Measurements from ENCODE around the gene SNAPC5. TPM values are rescaled to one million over a fixed set of nuclear protein-coding genes. Genes with fewer than 3 reads are reported as not detected.
"Not testable (repeated sequence)": the region's sequence is repeated elsewhere in the genome, so short reads cannot be mapped to it uniquely, and the experiment has no call there.

SNAPC5 gene
- total RNA-seq, 2 donors from 2014 or later, result 23.6 to 27.0 TPM

GRCh38 chr15:66505818-66506217 is 8.3 kb upstream of the SNAPC5 start:
- Histone ChIP-seq H3K27me3 (replicated peaks; ENCODE audit: insufficient read depth) (no peaks in the 10 kb centered on the region), H3K36me3 (peaks cover 6 to 8% of the 10 kb centered on the region in 2 donors), H3K9me3 (no peaks in the 10 kb centered on the region), H3K27ac (no peak overlapping the region), H3K4me3 (peak overlapping the region in 1 of 2 donors; percentile 90), H3K4me1 (replicated peaks) (peaks cover 4% of the 10 kb centered on the region)
- WGBS, result 35% methylated on average over 4 of the region's 4 CpGs
- intact Hi-C loops (cut with DNase I), result loop anchor here (10.0 kb wide), 1 partner anchor 199 kb away; the partner anchor contains the start of gene SMAD6
- DNase-seq (ENCODE audit: low spot score), result no peak
- TF ChIP-seq CTCF (IDR thresholded peaks at IDR 0.05) (no peak), POLR2A (IDR thresholded peaks at IDR 0.05) (no peak), POLR2AphosphoS5 (IDR thresholded peaks at IDR 0.05) (no peak)

GRCh38 chr15:66505430-66505811 is 7.9 kb upstream of the SNAPC5 start:
- peaks cover 4% of the 10 kb centered on the region for H3K4me1 ChIP-seq (replicated peaks)
- H3K9me3 ChIP-seq, result no peaks in the 10 kb centered on the region
- no peak for DNase-seq (ENCODE audit: low spot score)
- no peaks in the 10 kb centered on the region for H3K27me3 ChIP-seq (replicated peaks; ENCODE audit: insufficient read depth)
- WGBS, result 0% methylated on average over 13 of the region's 13 CpGs
- TF ChIP-seq POLR2AphosphoS5 (IDR thresholded peaks at IDR 0.05), result no peak
- TF ChIP-seq CTCF (IDR thresholded peaks at IDR 0.05), result no peak
- TF ChIP-seq POLR2A (IDR thresholded peaks at IDR 0.05), result no peak
- H3K36me3 ChIP-seq, result peaks cover 9 to 12% of the 10 kb centered on the region in 2 donors
- intact Hi-C loops (cut with DNase I), result loop anchor here (10.0 kb wide), 1 partner anchor 199 kb away; the partner anchor contains the start of gene SMAD6
- H3K27ac ChIP-seq, result peak overlapping the region; percentile 78 to 95
- peak overlapping the region; percentile 75 to 90 for H3K4me3 ChIP-seq

DNA sequence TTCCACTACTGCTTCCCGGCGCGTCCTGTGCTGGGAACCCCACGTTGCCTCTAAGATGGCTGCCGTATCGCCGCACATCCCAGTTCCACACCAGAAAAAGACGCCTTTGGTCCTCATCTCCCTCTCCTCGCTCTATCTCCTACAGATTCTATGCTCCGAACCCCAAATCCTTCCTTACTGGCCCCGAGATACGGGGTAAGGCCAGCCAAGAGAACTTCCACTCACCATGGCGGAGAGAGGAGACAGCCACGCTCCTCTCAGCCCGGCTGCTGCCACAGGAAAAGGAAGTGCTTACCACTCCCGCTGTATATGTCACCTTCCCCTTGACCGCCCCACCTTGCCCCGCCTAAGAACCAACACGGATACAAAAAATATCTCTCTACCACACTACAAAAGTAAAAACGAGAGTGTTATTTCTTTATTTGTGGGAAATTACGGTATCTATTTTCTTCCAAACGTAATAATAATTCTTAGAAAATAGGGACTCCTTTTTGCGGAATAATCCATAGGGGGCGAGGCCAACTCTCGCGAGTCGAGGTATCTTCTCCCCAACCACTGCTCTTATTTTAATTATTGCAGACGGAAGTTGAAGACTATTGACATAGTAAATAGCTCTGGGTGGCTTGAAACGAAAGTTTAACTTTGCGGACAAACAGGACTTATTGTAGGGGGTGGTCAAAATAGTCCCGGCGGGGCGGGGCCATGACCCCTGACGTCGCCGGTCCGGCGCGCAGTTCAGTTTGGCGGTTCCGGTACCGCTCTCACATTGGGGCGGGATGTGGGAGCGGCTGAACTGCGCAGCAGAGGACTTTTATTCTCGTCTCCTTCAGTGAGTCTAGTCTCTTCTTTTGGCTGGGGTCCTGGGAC is 7.2 kb upstream of the SNAPC5 start, which contains the start of the genes RPL4 and ZWILCH:
RPL4 (minus strand) TSS at position 293 of the 867 bp plus-strand sequence; CDS start at position 228, 65 bp downstream.
ZWILCH (plus strand) TSS at position 764 of the 867 bp plus-strand sequence; CDS start at position 777, 13 bp downstream.
- Histone ChIP-seq H3K27ac (peak within 1 kb of the TSS; percentile 78 to 95), H3K27me3 (replicated peaks; ENCODE audit: insufficient read depth) (no peaks in the 10 kb centered on the region), H3K4me3 (peak within 1 kb of the TSS; percentile 75 to 90), H3K9me3 (no peaks in the 10 kb centered on the region), H3K36me3 (peaks cover 15 to 18% of the 10 kb centered on the region in 2 donors), H3K4me1 (replicated peaks) (peaks cover 4% of the 10 kb centered on the region)
- TF ChIP-seq POLR2AphosphoS5 (IDR thresholded peaks at IDR 0.05) (peak; percentile 77), POLR2A (IDR thresholded peaks at IDR 0.05) (peak; percentile 62), CTCF (IDR thresholded peaks at IDR 0.05) (peak in 2 of 4 experiments; percentile 31 to 32)
- intact Hi-C loops (cut with DNase I), result loop anchor here (10.0 kb wide), 1 partner anchor 200 kb away; the partner anchor contains the start of gene SMAD6
- DNase-seq (ENCODE audit: low spot score), result peak; percentile 72
- WGBS, result under 1% methylated on average over 46 of the region's 46 CpGs

- Histone ChIP-seq H3K4me3 (peak overlapping the region; percentile 75 to 90), H3K27me3 (replicated peaks; ENCODE audit: insufficient read depth) (no peaks in the 10 kb centered on the region), H3K4me1 (replicated peaks) (peaks cover 4% of the 10 kb centered on the region), H3K27ac (peak overlapping the region; percentile 78 to 95), H3K9me3 (no peaks in the 10 kb centered on the region), H3K36me3 (peaks cover 19 to 24% of the 10 kb centered on the region in 2 donors)
- DNase-seq (ENCODE audit: low spot score), result no peak
- under 1% methylated on average over 12 of the region's 12 CpGs for WGBS
- TF ChIP-seq POLR2A (IDR thresholded peaks at IDR 0.05) (no peak), POLR2AphosphoS5 (IDR thresholded peaks at IDR 0.05) (no peak), CTCF (IDR thresholded peaks at IDR 0.05) (no peak)
- intact Hi-C loops (cut with DNase I), result loop anchor here (10.0 kb wide), 1 partner anchor 201 kb away; the partner anchor contains the start of gene SMAD6
Measured at GRCh38 chr15:66503780-66504562, 6.4 kb upstream of the SNAPC5 start.

GRCh38 chr15:66503041-66503648 is 5.6 kb upstream of the SNAPC5 start:
- 55% methylated on average over 13 of the region's 13 CpGs for WGBS
- H3K27ac ChIP-seq, result peak overlapping the region in 1 of 2 donors; percentile 95

More at GRCh38 chr15:66503041-66503648, 5.6 kb upstream of the SNAPC5 start:
- not testable (repeated sequence) for H3K9me3 ChIP-seq; DNase-seq (ENCODE audit: low spot score); H3K4me1 ChIP-seq (replicated peaks); H3K27me3 ChIP-seq (replicated peaks; ENCODE audit: insufficient read depth)
- H3K36me3 ChIP-seq, result peaks cover 19 to 24% of the 10 kb centered on the region in 2 donors
- intact Hi-C loops (cut with DNase I), result loop anchor here (10.0 kb wide), 1 partner anchor 202 kb away; the partner anchor contains the start of gene SMAD6
- peak overlapping the region; percentile 75 to 90 for H3K4me3 ChIP-seq

All from prostate gland (tissue), 2 donors.